Measurements from ENCODE around the gene EARS2.

GRCh38 chr16:23496821-23497542 lies 60.2 kb downstream of the EARS2 start:
- TF ChIP-seq CTCF (IDR thresholded peaks at IDR 0.05) (no peak), ZFX (IDR thresholded peaks at IDR 0.05; ENCODE audit: borderline replicate concordance) (no peak)

Measured in 22Rv1 (cell line).